GF-D8 (cell line): ENCODE results near the gene SPON2.

Experiments used
- DNase-seq: peaks from one replicate; lab custom pipeline; 2025; lab: John Stamatoyannopoulos, UW

Gene SPON2

GRCh38 chr4:1172971-1173757 lies 781 bp upstream of the SPON2 start:
- DNase-seq: no peak

GRCh38 chr4:1171311-1172227 lies 814 bp downstream of the SPON2 start:
- DNase-seq: no peak

- DNase-seq: no peak
These were observed 1.4 kb downstream of the SPON2 start for GRCh38 chr4:1170976-1171310.

- DNase-seq: no peak
These were observed 2.0 kb downstream of the SPON2 start for GRCh38 chr4:1170156-1170975.

GRCh38 chr4:1169691-1170096 lies 2.7 kb downstream of the SPON2 start:
- no peak for DNase-seq

- no peak for DNase-seq
These were observed 3.2 kb downstream of the SPON2 start for GRCh38 chr4:1169171-1169671.

- DNase-seq: no peak
These were observed 3.9 kb downstream of the SPON2 start for GRCh38 chr4:1168191-1169101.

- peak; percentile 43 for DNase-seq
These were observed 5.0 kb downstream of the SPON2 start for GRCh38 chr4:1167244-1167949.

- no peak for DNase-seq
These were observed 5.7 kb downstream of the SPON2 start for GRCh38 chr4:1166509-1167243.

GRCh38 chr4:1164956-1165545 lies 7.3 kb downstream of the SPON2 start:
- no peak for DNase-seq

GRCh38 chr4:1164444-1164843 lies 7.9 kb downstream of the SPON2 start:
- no peak for DNase-seq

- no peak for DNase-seq
These were observed 8.3 kb downstream of the SPON2 start for GRCh38 chr4:1164040-1164439.

GRCh38 chr4:1160351-1160750 lies 12.0 kb downstream of the SPON2 start:
- DNase-seq: no peak

GRCh38 chr4:1156069-1156468 lies 16.3 kb downstream of the SPON2 start:
- no peak for DNase-seq

- no peak for DNase-seq
These were observed 17.1 kb downstream of the SPON2 start for GRCh38 chr4:1155314-1155713.

GRCh38 chr4:1154523-1155182 lies 17.7 kb downstream of the SPON2 start:
- DNase-seq: no peak

- no peak for DNase-seq
These were observed 18.3 kb downstream of the SPON2 start for GRCh38 chr4:1154126-1154522.

GRCh38 chr4:1153567-1154090 lies 18.8 kb downstream of the SPON2 start:
- DNase-seq: no peak

- DNase-seq: no peak
These were observed 20.1 kb downstream of the SPON2 start for GRCh38 chr4:1152290-1152689.
